ENCODE data around the gene PTPRM. TPM values are rescaled to one million over a fixed set of nuclear protein-coding genes. Genes with fewer than 3 reads are reported as not detected.

PTPRM gene
- polyA plus RNA-seq, 2 of the 4 experiments (the other 2 are of a cell fraction) = 44.5 to 199 TPM

- TF ChIP-seq HMGXB4 (CRISPR knock-in tag; IDR thresholded peaks at IDR 0.05; ENCODE audit: borderline replicate concordance) (no peak), RNF2 (IDR thresholded peaks at IDR 0.05; ENCODE audit: borderline replicate concordance, low read depth) (no peak)
These were observed 354.9 kb downstream of the PTPRM start (continued) for GRCh38 chr18:7921938-7922587.

- H3K4me3 ChIP-seq = no peak overlapping the region
- H3K27ac ChIP-seq = peak overlapping the region; percentile 97 to 98
- no peaks in the 10 kb centered on the region; the same call in 2 of the 3 replicates for H3K9me3 ChIP-seq
- FAIRE-seq (no peak), ATAC-seq (peak; percentile 30 to 33; a peak in 3 of 6 replicates), DNase-seq (ENCODE audit: low read depth in 1 of 2, low spot score in 1 of 2) (no peak)
- H3K4me2 ChIP-seq = peak overlapping the region; percentile 77
- 4% methylated on average over 4 of the region's 4 CpGs for WGBS (ENCODE audit: missing lambda C conversion rate)
- TF ChIP-seq MAFK (IDR thresholded peaks at IDR 0.05; ENCODE audit: partially characterized antibody) (no peak), TFCP2L1 (CRISPR knock-in tag; IDR thresholded peaks at IDR 0.05) (no peak), ZC3H11A (IDR thresholded peaks at IDR 0.05) (no peak), GATA3 (IDR thresholded peaks at IDR 0.05; ENCODE audit: borderline replicate concordance) (no peak), RARB (CRISPR knock-in tag; IDR thresholded peaks at IDR 0.05) (no peak), REST (IDR thresholded peaks at IDR 0.05) (no peak), RNF2 (IDR thresholded peaks at IDR 0.05; ENCODE audit: borderline replicate concordance, low read depth) (no peak), ATOH8 (CRISPR knock-in tag; IDR thresholded peaks at IDR 0.05; ENCODE audit: low read depth) (no peak)
- H3K4me1 ChIP-seq = peaks cover 92% of the 10 kb centered on the region
- CTCF ChIA-PET = interaction anchor here (1.1 to 1.5 kb wide), 4 partner anchors 11 to 133 kb away, joined by 3 read pairs; no protein-coding TSS in a partner anchor
- POLR2A ChIA-PET = interaction anchor here (0.6 kb wide), 1 partner anchor 45 kb away, joined by 4 read pairs; no protein-coding TSS in a partner anchor
These were observed 356.0 kb downstream of the PTPRM start for GRCh38 chr18:7923105-7923504.

GRCh38 chr18:7924616-7925015 is 357.5 kb downstream of the PTPRM start:
- ATAC-seq (no peak), DNase-seq (ENCODE audit: low read depth in 1 of 2, low spot score in 1 of 2) (no peak), FAIRE-seq (no peak)
- Histone ChIP-seq H3K4me3 (no peak overlapping the region), H3K4me2 (no peak overlapping the region; the same call in 1 of the 3 replicates), H3K9me3 (no peaks in the 10 kb centered on the region), H3K27ac (peak overlapping the region; percentile 93 to 97), H3K4me1 (peaks cover 90% of the 10 kb centered on the region)
- ChIA-PET POLR2A (no interaction called here), CTCF (no interaction called here)
- WGBS (ENCODE audit: missing lambda C conversion rate) = 88% methylated on average over 5 of the region's 5 CpGs
- no peak for TF ChIP-seq REST (IDR thresholded peaks at IDR 0.05)
- no peak for TF ChIP-seq RFX5 (IDR thresholded peaks at IDR 0.05)
- no peak for TF ChIP-seq ATOH8 (CRISPR knock-in tag; IDR thresholded peaks at IDR 0.05; ENCODE audit: low read depth)
- TF ChIP-seq POLR2AphosphoS2 (conservative IDR thresholded peaks at IDR 0.05; ENCODE audit: low read length) = no peak
- TF ChIP-seq HOXB13 (CRISPR knock-in tag; IDR thresholded peaks at IDR 0.05; ENCODE audit: low read depth) = no peak
- TF ChIP-seq NPAS2 (CRISPR knock-in tag; IDR thresholded peaks at IDR 0.05; ENCODE audit: borderline replicate concordance) = no peak
- TF ChIP-seq GATA3 (IDR thresholded peaks at IDR 0.05; ENCODE audit: borderline replicate concordance) = no peak
- no peak for TF ChIP-seq KDM1A (IDR thresholded peaks at IDR 0.05; ENCODE audit: low read depth)
- no peak for TF ChIP-seq BCL3 (IDR thresholded peaks at IDR 0.05)
- TF ChIP-seq CHD2 (IDR thresholded peaks at IDR 0.05; ENCODE audit: low read length, partially characterized antibody) = no peak
- no peak for TF ChIP-seq HOXA7 (CRISPR knock-in tag; IDR thresholded peaks at IDR 0.05)
